OCI-M2 (cell line): ENCODE measurements around the gene GRHL1.
"Not testable (repeated sequence)": the region's sequence is repeated elsewhere in the genome, so short reads cannot be mapped to it uniquely, and the experiment has no call there.

Source experiments
- DNase-seq: peaks from one replicate; lab custom pipeline; 2025; ENCODE audit not compliant: unreplicated experiment; lab: John Stamatoyannopoulos, UW

GRHL1 gene

GRCh38 chr2:10007921-10008808 lies 56.7 kb downstream of the GRHL1 start:
- DNase-seq: no peak

- DNase-seq: no peak
These were observed 57.3 kb downstream of the GRHL1 start for GRCh38 chr2:10008809-10009176.

- DNase-seq: no peak
These were observed 57.8 kb downstream of the GRHL1 start for GRCh38 chr2:10009271-10009810.

- no peak for DNase-seq
These were observed 58.6 kb downstream of the GRHL1 start for GRCh38 chr2:10009811-10010781.

GRCh38 chr2:10010861-10011605 lies 59.5 kb downstream of the GRHL1 start:
- not testable (repeated sequence) for DNase-seq

GRCh38 chr2:10011606-10012325 lies 60.3 kb downstream of the GRHL1 start:
- DNase-seq: not testable (repeated sequence)

- DNase-seq: not testable (repeated sequence)
These were observed 61.0 kb downstream of the GRHL1 start for GRCh38 chr2:10012366-10012962.

- DNase-seq: no peak
These were observed 61.5 kb downstream of the GRHL1 start for GRCh38 chr2:10012963-10013461.

GRCh38 chr2:10013651-10014417 lies 62.3 kb downstream of the GRHL1 start:
- DNase-seq: not testable (repeated sequence)

GRCh38 chr2:10014418-10015190 lies 63.1 kb downstream of the GRHL1 start:
- no peak for DNase-seq

- not testable (repeated sequence) for DNase-seq
These were observed 64.0 kb downstream of the GRHL1 start for GRCh38 chr2:10015376-10015989.

- DNase-seq: no peak
These were observed 64.7 kb downstream of the GRHL1 start for GRCh38 chr2:10016001-10016801.

GRCh38 chr2:10016802-10017258 lies 65.3 kb downstream of the GRHL1 start:
- no peak for DNase-seq

GRCh38 chr2:10017313-10017941 lies 65.9 kb downstream of the GRHL1 start:
- no peak for DNase-seq

GRCh38 chr2:10019174-10019573 lies 67.7 kb downstream of the GRHL1 start:
- DNase-seq: no peak
